Peyer's patch (tissue), 4 donors: ENCODE measurements around the gene ARHGAP27.

Experiments
- POLR2A ChIP-seq, 2 donors: fragments of 450-650 bp; IDR thresholded peaks; one replicate each; pipeline ENCODE4 v1.5.1; 2017; ENCODE audit warnings: antibody characterized with exemption in 2 of 2, mild to moderate bottlenecking in 2 of 2, moderate library complexity in 2 of 2
- TF ChIP-seq, protein P1 (sequence below), 6 experiments: fragments of 450-650 bp in 4 of 6; fragments of 200-600 bp in 2 of 6; sonication (generic) in 1 of 6; IDR thresholded peaks; one replicate each; pipeline ENCODE4 v1.5.1; 2017 to 2019; ENCODE audit warnings: antibody characterized with exemption in 6 of 6, mild to moderate bottlenecking in 3 of 6, moderate library complexity in 1 of 6

- TF ChIP-seq, protein P1, sequence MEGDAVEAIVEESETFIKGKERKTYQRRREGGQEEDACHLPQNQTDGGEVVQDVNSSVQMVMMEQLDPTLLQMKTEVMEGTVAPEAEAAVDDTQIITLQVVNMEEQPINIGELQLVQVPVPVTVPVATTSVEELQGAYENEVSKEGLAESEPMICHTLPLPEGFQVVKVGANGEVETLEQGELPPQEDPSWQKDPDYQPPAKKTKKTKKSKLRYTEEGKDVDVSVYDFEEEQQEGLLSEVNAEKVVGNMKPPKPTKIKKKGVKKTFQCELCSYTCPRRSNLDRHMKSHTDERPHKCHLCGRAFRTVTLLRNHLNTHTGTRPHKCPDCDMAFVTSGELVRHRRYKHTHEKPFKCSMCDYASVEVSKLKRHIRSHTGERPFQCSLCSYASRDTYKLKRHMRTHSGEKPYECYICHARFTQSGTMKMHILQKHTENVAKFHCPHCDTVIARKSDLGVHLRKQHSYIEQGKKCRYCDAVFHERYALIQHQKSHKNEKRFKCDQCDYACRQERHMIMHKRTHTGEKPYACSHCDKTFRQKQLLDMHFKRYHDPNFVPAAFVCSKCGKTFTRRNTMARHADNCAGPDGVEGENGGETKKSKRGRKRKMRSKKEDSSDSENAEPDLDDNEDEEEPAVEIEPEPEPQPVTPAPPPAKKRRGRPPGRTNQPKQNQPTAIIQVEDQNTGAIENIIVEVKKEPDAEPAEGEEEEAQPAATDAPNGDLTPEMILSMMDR (IDR thresholded peaks at IDR 0.05), result no peak
- no peak for TF ChIP-seq POLR2A (IDR thresholded peaks at IDR 0.05)
These were observed 40.8 kb downstream of the ARHGAP27 start for GRCh38 chr17:45391918-45392317.
